ENCODE measurements around the gene KLHL10. TPM values are rescaled to one million over a fixed set of nuclear protein-coding genes. Genes with fewer than 3 reads are reported as not detected.

The KLHL10 gene
- total RNA-seq, 3 donors from 2014 or later (not counting 1 experiment from before 2014, with no cell fraction given): not detected

DNA sequence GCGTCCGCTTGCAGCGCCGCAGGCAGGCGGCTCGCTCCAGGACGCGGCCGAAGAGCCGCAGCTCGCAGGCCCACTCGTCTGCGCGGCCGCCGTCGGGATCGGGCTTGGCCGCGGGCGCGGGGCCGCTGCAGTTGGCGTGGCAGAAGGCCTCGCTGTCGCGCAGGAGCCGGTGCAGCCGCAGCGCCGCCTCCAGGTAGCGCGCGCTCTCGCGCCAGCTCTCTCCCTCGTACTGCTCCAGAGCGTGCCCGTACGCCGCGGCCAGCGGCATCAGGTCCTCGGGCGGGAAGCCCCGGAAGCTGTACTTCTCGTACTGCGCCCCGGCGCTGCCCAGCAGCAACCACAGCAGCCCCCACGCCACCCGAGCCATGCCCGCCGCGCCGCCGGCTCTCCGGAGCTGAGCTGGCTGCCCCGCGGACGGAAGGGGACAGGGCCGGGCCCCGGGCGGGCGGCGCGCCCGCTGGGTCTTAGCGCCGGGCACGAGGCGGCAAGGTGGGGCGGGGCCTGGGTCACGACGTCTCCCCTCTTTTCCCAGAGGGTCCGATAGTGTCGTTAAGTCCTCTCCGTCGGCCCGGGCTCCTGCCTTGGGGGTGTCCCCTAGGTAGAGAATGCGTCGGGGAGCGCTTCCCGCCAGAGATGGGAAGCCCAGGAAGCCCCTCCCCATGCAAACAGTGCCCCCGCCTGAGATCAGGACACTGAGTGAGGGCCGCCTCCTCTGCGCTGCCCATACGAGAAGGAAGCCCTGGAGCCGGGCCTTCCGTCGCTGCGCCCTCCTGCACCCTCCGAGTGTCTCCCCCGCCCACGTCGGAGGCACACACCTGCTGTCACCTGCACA is 25.9 kb upstream of the KLHL10 start, which contains the start of gene P3H4:
TSS of gene P3H4 (minus strand) at position 401 of the 832 bp plus-strand sequence. CDS start at position 367, 34 bp downstream.
- Histone ChIP-seq H3K27ac (ENCODE audit: low read length) (peak within 1 kb of the TSS; percentile 29), H3K27me3 (ENCODE audit: control insufficient read depth, insufficient read depth, low read length) (no peaks in the 10 kb centered on the region), H3K9me3 (ENCODE audit: control insufficient read depth, insufficient read depth, low read length) (no peaks in the 10 kb centered on the region), H3K36me3 (ENCODE audit: control insufficient read depth, insufficient read depth, low read length) (no peaks in the 10 kb centered on the region), H3K4me3 (ENCODE audit: low read length) (peak within 1 kb of the TSS; percentile 83), H3K4me1 (ENCODE audit: control insufficient read depth, insufficient read depth, low read length) (peaks cover 33% of the 10 kb centered on the region)
- TF ChIP-seq, protein P1, sequence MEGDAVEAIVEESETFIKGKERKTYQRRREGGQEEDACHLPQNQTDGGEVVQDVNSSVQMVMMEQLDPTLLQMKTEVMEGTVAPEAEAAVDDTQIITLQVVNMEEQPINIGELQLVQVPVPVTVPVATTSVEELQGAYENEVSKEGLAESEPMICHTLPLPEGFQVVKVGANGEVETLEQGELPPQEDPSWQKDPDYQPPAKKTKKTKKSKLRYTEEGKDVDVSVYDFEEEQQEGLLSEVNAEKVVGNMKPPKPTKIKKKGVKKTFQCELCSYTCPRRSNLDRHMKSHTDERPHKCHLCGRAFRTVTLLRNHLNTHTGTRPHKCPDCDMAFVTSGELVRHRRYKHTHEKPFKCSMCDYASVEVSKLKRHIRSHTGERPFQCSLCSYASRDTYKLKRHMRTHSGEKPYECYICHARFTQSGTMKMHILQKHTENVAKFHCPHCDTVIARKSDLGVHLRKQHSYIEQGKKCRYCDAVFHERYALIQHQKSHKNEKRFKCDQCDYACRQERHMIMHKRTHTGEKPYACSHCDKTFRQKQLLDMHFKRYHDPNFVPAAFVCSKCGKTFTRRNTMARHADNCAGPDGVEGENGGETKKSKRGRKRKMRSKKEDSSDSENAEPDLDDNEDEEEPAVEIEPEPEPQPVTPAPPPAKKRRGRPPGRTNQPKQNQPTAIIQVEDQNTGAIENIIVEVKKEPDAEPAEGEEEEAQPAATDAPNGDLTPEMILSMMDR (IDR thresholded peaks at IDR 0.05): peak; percentile 72
- ATAC-seq (peak; percentile 90 to 93 (median 90)), DNase-seq (peak; percentile 76 to 88)
- intact Hi-C loops (cut with micrococcal nuclease): no loop called here
- Mint-ChIP-seq H3K36me3 (no peaks in the 10 kb centered on the region), H3K27ac (peak within 1 kb of the TSS; percentile 79 to 80), H3K4me1 (peaks cover 19 to 34% of the 10 kb centered on the region in 2 donors), H3K4me3 (peak within 1 kb of the TSS; percentile 97), H3K9me3 (no peaks in the 10 kb centered on the region), H3K27me3 (ENCODE audit: low read depth in 2 of 2) (no peaks in the 10 kb centered on the region)
- WGBS (ENCODE audit: insufficient coverage): under 1% methylated on average over 96 of the region's 96 CpGs

DNA sequence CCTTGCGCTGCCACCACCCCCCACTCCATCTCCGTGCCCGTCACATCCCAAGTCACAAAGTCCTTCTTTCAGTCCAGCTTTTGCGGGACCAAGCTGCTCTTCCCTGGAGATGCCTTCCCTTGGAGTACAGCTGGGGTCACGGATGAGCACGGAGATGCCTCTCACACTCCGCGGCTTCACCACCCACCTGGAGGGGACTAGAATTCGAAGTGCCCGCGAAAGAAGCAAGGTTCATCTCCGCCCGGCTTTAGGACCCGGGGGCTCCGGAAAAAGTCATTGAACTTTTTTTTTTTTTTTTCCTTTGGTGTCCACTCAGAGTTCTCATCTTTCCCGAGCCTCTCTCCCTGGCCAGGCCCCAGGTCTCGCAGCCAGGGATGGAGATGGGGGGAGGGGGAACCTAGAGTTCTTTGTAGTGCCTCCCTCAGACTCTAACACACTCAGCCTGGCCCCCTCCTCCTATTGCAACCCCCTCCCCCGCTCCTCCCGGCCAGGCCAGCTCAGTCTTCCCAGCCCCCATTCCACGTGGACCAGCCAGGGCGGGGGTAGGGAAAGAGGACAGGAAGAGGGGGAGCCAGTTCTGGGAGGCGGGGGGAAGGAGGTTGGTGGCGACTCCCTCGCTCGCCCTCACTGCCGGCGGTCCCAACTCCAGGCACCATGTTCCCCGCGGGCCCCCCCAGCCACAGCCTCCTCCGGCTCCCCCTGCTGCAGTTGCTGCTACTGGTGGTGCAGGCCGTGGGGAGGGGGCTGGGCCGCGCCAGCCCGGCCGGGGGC is 25.1 kb upstream of the KLHL10 start, which contains the start of gene FKBP10:
TSS of gene FKBP10 (plus strand) at position 624 of the 771 bp plus-strand sequence. CDS start at position 655, 31 bp downstream.
- H3K36me3 Mint-ChIP-seq: no peaks in the 10 kb centered on the region
- H3K4me1 Mint-ChIP-seq: peaks cover 19 to 34% of the 10 kb centered on the region in 2 donors
- intact Hi-C loops (cut with micrococcal nuclease): no loop called here
- H3K36me3 ChIP-seq (ENCODE audit: control insufficient read depth, insufficient read depth, low read length): no peaks in the 10 kb centered on the region
- no peaks in the 10 kb centered on the region for H3K9me3 Mint-ChIP-seq
- peak within 1 kb of the TSS; percentile 29 for H3K27ac ChIP-seq (ENCODE audit: low read length)
- H3K27me3 ChIP-seq (ENCODE audit: control insufficient read depth, insufficient read depth, low read length): no peaks in the 10 kb centered on the region
- peak; percentile 44 to 63 for DNase-seq
- H3K9me3 ChIP-seq (ENCODE audit: control insufficient read depth, insufficient read depth, low read length): no peaks in the 10 kb centered on the region
- TF ChIP-seq, protein P1 (IDR thresholded peaks at IDR 0.05): no peak
- H3K27me3 Mint-ChIP-seq (ENCODE audit: low read depth in 2 of 2): no peaks in the 10 kb centered on the region
- peaks cover 33% of the 10 kb centered on the region for H3K4me1 ChIP-seq (ENCODE audit: control insufficient read depth, insufficient read depth, low read length)
- H3K4me3 ChIP-seq (ENCODE audit: low read length): peak within 1 kb of the TSS; percentile 83
- WGBS (ENCODE audit: insufficient coverage): 7% methylated on average over 31 of the region's 35 CpGs
- peak within 1 kb of the TSS; percentile 79 to 80 for H3K27ac Mint-ChIP-seq
- H3K4me3 Mint-ChIP-seq: peak within 1 kb of the TSS; percentile 97
- ATAC-seq: peak in 2 of 3 donors; percentile 3 to 12

DNA sequence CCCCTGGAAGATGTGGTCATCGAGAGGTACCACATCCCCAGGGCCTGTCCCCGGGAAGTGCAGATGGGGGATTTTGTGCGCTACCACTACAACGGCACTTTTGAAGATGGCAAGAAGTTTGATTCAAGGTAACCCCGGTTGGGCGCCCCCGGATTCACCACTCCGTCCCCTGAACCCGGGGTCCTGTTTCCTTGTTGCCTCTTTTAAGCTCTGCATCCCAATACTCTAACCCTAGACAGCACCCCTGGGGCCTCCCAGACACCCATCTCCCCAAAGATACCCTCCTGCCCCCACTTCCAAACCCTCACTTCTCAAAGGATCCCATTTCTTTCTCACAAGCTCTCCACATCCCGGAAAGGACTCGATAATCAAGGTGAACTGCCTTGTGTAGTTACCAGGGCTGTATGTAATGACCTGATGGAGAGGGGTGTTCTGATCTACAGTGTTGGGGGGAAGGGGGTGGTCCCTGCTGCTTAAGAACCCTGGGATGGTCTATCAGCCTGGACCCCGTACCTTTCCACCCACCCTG is 24.4 kb upstream of the KLHL10 start:
- intact Hi-C loops (cut with micrococcal nuclease): no loop called here
- ATAC-seq: no peak
- TF ChIP-seq, protein P1 (IDR thresholded peaks at IDR 0.05): no peak

More for the DNA sequence above, 24.4 kb upstream of the KLHL10 start:
- 60% methylated on average over 10 of the region's 12 CpGs for WGBS (ENCODE audit: insufficient coverage)
- Histone ChIP-seq H3K9me3 (ENCODE audit: control insufficient read depth, insufficient read depth, low read length) (no peaks in the 10 kb centered on the region), H3K27me3 (ENCODE audit: control insufficient read depth, insufficient read depth, low read length) (no peaks in the 10 kb centered on the region), H3K4me1 (ENCODE audit: control insufficient read depth, insufficient read depth, low read length) (peaks cover 33% of the 10 kb centered on the region), H3K4me3 (ENCODE audit: low read length) (no peak overlapping the region), H3K36me3 (ENCODE audit: control insufficient read depth, insufficient read depth, low read length) (no peaks in the 10 kb centered on the region), H3K27ac (ENCODE audit: low read length) (no peak overlapping the region)
- peaks cover 19 to 34% of the 10 kb centered on the region in 2 donors for H3K4me1 Mint-ChIP-seq
- no peaks in the 10 kb centered on the region for H3K27me3 Mint-ChIP-seq (ENCODE audit: low read depth in 2 of 2)
- no peaks in the 10 kb centered on the region for H3K9me3 Mint-ChIP-seq
- no peak for DNase-seq
- H3K4me3 Mint-ChIP-seq: peak overlapping the region; percentile 97
- peak overlapping the region in 1 of 2 donors; percentile 79 for H3K27ac Mint-ChIP-seq
- H3K36me3 Mint-ChIP-seq: no peaks in the 10 kb centered on the region

Data from natural killer cell (primary cell).